HG03442 (cell line): ENCODE measurements around the gene KCNJ11.

Source experiments
- ATAC-seq: cut with Tn5 transposase; IDR thresholded peaks from one replicate; pipeline ENCODE4 v1.9.1; 2021; ENCODE audit warnings: mild to moderate bottlenecking, moderate library complexity; ENCODE audit not compliant: unreplicated experiment

Gene KCNJ11

GRCh38 chr11:17410606-17411379 lies 22.3 kb upstream of the KCNJ11 start:
- no peak for ATAC-seq

GRCh38 chr11:17408641-17409040 lies 20.2 kb upstream of the KCNJ11 start:
- ATAC-seq: no peak

- ATAC-seq: no peak
These were observed 19.6 kb upstream of the KCNJ11 start for GRCh38 chr11:17408026-17408425.

GRCh38 chr11:17407575-17407974 lies 19.1 kb upstream of the KCNJ11 start:
- ATAC-seq: no peak

GRCh38 chr11:17406818-17407149 lies 18.3 kb upstream of the KCNJ11 start:
- ATAC-seq: no peak

GRCh38 chr11:17406082-17406817 lies 17.8 kb upstream of the KCNJ11 start:
- ATAC-seq: no peak

- no peak for ATAC-seq
These were observed 17.0 kb upstream of the KCNJ11 start for GRCh38 chr11:17405232-17406005.

GRCh38 chr11:17403980-17404759 lies 15.7 kb upstream of the KCNJ11 start:
- ATAC-seq: no peak

GRCh38 chr11:17402486-17402885 lies 14.0 kb upstream of the KCNJ11 start:
- ATAC-seq: no peak

GRCh38 chr11:17401841-17402240 lies 13.4 kb upstream of the KCNJ11 start:
- ATAC-seq: no peak

- no peak for ATAC-seq
These were observed 12.9 kb upstream of the KCNJ11 start for GRCh38 chr11:17401316-17401715.

GRCh38 chr11:17400048-17400775 lies 11.8 kb upstream of the KCNJ11 start:
- ATAC-seq: no peak

GRCh38 chr11:17399236-17399635 lies 10.8 kb upstream of the KCNJ11 start:
- ATAC-seq: no peak

- ATAC-seq: no peak
These were observed 9.0 kb upstream of the KCNJ11 start for GRCh38 chr11:17397311-17398002.

- ATAC-seq: no peak
These were observed 8.3 kb upstream of the KCNJ11 start for GRCh38 chr11:17396598-17397310.

- ATAC-seq: no peak
These were observed 7.5 kb upstream of the KCNJ11 start for GRCh38 chr11:17395978-17396377.

- ATAC-seq: no peak
These were observed 7.1 kb upstream of the KCNJ11 start for GRCh38 chr11:17395554-17395961.

GRCh38 chr11:17394743-17395390 lies 6.4 kb upstream of the KCNJ11 start:
- no peak for ATAC-seq

- no peak for ATAC-seq
These were observed 5.0 kb upstream of the KCNJ11 start for GRCh38 chr11:17393472-17393871.
